Activated naive CD8-positive, alpha-beta T cell treated with anti-CD3 and anti-CD28 coated beads, Interleukin-2, amount 10 ng/mL, durations not matched to agents 7 days and 5 days (primary cell): Measurements from ENCODE around the gene WSB2. TPM values are rescaled to one million over a fixed set of nuclear protein-coding genes. Genes with fewer than 3 reads are reported as not detected.
"Not testable (repeated sequence)": the region's sequence is repeated elsewhere in the genome, so short reads cannot be mapped to it uniquely, and the experiment has no call there.

Experiments
- ATAC-seq: fragments of 150-1000 bp; cut with Tn5 transposase; one replicate; pipeline ENCODE4 v1.10.0; 2021; ENCODE audit warnings: low read depth, moderate library complexity
- POLR2A ChIA-PET: fragments of 350-600 bp; sonication (Branson Sonifier 250); formaldehyde crosslinking; loops from one replicate; lab custom pipeline; 2021; ENCODE audit warnings: antibody characterized with exemption; lab: Charles Lee
- DNase-seq: peaks from one replicate; pipeline ENCODE4 v3.0.0; 2021
- H3K27ac Mint-ChIP-seq: one replicate; pipeline ENCODE4 v1.8.0; 2022; ENCODE audit warnings: mild to moderate bottlenecking, mixed read lengths
- H3K27me3 Mint-ChIP-seq: one replicate; pipeline ENCODE4 v1.8.0; 2022; ENCODE audit warnings: mild to moderate bottlenecking, moderate library complexity, mixed read lengths
- H3K36me3 Mint-ChIP-seq: one replicate; pipeline ENCODE4 v1.8.0; 2021; ENCODE audit warnings: mild to moderate bottlenecking, mixed read lengths
- H3K4me1 Mint-ChIP-seq: one replicate; pipeline ENCODE4 v1.8.0; 2021; ENCODE audit warnings: mixed read lengths
- H3K4me3 Mint-ChIP-seq: one replicate; pipeline ENCODE4 v1.8.0; 2022; ENCODE audit warnings: mild to moderate bottlenecking, moderate library complexity, mixed read lengths
- H3K9me3 Mint-ChIP-seq: one replicate; pipeline ENCODE4 v1.8.0; 2021; ENCODE audit warnings: mixed read lengths
- total RNA-seq, 2 experiments: library from RNA; stranded (reverse); gene quantifications; one replicate each; pipeline ENCODE4 v1.2.3, GENCODE V29; 2021

The WSB2 gene
- total RNA-seq, 2 experiments from 2014 or later, result 48.2 to 50.6 TPM

DNA sequence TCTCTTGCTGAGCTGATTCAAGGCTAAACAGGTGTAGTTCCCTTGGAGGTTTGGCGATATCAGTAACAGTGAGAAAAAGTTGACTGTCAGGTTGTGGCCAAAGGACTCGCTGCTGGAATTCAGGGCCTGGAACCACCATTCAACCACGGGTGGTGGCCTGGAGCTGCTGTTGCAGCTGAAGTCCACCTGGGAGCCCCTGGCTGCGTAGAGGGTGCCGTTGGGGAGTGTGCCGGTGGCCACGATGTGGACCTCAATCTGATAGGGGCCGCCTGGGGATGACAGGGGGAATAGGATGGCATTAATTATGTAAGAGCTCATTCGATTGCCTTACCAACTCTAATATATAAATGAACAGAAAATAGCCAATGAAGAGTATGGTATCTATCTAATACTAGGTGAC is 21.2 kb upstream of the WSB2 start:
- ATAC-seq (no peak), DNase-seq (no peak)
- H3K27ac Mint-ChIP-seq, result no peak overlapping the region
- H3K9me3 Mint-ChIP-seq, result no peaks in the 10 kb centered on the region
- no peaks in the 10 kb centered on the region for H3K4me1 Mint-ChIP-seq
- no peaks in the 10 kb centered on the region for H3K27me3 Mint-ChIP-seq
- POLR2A ChIA-PET, result no interaction called here
- no peak overlapping the region for H3K4me3 Mint-ChIP-seq
- peaks cover 10% of the 10 kb centered on the region for H3K36me3 Mint-ChIP-seq

DNA sequence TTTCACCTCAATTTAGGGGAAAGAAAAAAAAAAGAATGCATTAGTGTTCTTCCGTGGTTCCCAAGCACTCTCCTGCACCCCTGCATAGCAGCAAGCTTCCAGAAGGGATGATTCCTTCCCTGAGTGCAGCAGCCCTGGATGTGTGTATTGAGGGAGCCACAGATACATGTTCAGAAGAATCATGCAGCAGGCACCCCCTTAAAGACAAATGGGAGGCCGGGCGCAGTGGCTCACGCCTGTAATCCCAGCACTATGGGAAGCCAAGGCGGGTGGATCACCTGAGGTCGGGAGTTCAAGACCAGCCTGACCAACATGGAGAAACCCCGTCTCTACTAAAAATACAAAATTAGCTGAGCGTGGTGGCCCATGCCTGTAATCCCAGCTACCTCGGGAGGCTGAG is 20.5 kb upstream of the WSB2 start:
- H3K4me1 Mint-ChIP-seq, H3K27me3 Mint-ChIP-seq, H3K27ac Mint-ChIP-seq, H3K9me3 Mint-ChIP-seq, ATAC-seq, DNase-seq, POLR2A ChIA-PET, H3K4me3 Mint-ChIP-seq: not testable (repeated sequence)
- peaks cover 10% of the 10 kb centered on the region for H3K36me3 Mint-ChIP-seq

DNA sequence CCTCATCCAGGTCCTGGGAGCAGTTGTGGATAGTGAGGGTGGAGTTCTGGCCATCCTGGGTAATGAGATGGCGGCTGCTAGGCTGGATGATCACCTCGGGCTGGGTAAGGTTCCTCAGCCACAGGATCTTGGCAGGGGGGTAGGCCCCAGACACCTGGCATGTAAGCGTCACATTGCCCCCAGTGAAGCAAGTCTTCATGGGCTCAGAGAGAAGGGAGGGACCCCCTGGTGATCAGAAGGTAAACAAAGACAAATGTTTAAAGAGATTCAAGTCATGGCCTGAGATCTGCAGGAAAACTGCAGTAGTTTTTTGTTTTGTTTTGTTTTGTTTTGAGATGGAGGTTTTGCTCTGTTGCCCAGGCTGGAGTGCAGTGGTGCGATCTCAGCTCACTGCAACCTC is 12.8 kb upstream of the WSB2 start:
- POLR2A ChIA-PET, result no interaction called here
- no peak overlapping the region for H3K27ac Mint-ChIP-seq
- H3K36me3 Mint-ChIP-seq, result peaks cover 11% of the 10 kb centered on the region
- DNase-seq (no peak), ATAC-seq (no peak)
- no peaks in the 10 kb centered on the region for H3K4me1 Mint-ChIP-seq
- no peaks in the 10 kb centered on the region for H3K9me3 Mint-ChIP-seq
- no peak overlapping the region for H3K4me3 Mint-ChIP-seq
- H3K27me3 Mint-ChIP-seq, result no peaks in the 10 kb centered on the region

DNA sequence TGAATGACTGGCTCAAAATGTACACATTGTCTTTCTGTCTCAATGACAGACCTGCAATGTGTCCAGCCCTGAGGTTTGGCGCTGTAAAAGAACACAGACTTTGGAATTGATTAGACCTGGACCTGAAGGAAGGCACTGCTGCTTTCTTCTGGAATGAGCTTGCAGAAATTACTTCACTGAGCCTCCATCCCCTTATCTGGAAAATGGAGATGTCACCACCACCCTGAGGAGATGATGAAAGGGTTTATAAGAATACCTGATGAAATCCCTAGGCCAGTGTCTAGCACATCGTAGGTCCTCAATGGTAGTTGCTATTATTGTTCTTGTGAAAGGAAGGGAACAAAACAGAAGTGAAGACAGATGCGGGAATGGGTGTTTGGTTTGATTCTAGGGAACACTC is 9.7 kb upstream of the WSB2 start:
- Mint-ChIP-seq H3K27me3 (no peaks in the 10 kb centered on the region), H3K27ac (no peak overlapping the region), H3K36me3 (peaks cover 11% of the 10 kb centered on the region), H3K9me3 (no peaks in the 10 kb centered on the region), H3K4me1 (peaks cover 20% of the 10 kb centered on the region), H3K4me3 (no peak overlapping the region)
- POLR2A ChIA-PET, result no interaction called here
- DNase-seq (no peak), ATAC-seq (no peak)

DNA sequence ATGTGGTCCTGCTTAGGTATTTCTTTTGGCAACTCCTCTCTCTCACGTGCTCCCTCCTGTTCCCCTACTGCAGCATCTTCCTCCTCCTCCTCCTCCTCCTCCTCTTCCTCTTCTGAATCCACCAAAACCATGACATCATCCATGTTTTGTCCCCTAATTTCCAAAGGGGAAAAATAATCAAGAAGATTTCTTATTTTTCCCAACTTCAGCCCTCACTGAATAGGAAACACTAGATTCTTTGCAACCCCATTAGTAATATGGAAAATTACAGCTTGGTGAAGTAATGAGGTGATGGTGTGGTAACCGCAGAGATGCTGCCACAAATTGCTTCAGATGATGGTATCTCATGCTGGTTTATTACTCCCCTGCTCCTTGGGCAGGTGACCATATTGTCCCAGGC is 7.5 kb upstream of the WSB2 start:
- no peak overlapping the region for H3K27ac Mint-ChIP-seq
- peaks cover 13% of the 10 kb centered on the region for H3K36me3 Mint-ChIP-seq
- peaks cover 40% of the 10 kb centered on the region for H3K4me1 Mint-ChIP-seq
- no peaks in the 10 kb centered on the region for H3K9me3 Mint-ChIP-seq
- no peak for DNase-seq
- H3K4me3 Mint-ChIP-seq, result no peak overlapping the region
- no peaks in the 10 kb centered on the region for H3K27me3 Mint-ChIP-seq
- POLR2A ChIA-PET, result interaction anchor here (0.6 to 1.1 kb wide), 2 partner anchors 17 to 68 kb away, joined by 3 to 5 read pairs; partner anchors contain the start of gene PEBP1
- no peak for ATAC-seq

DNA sequence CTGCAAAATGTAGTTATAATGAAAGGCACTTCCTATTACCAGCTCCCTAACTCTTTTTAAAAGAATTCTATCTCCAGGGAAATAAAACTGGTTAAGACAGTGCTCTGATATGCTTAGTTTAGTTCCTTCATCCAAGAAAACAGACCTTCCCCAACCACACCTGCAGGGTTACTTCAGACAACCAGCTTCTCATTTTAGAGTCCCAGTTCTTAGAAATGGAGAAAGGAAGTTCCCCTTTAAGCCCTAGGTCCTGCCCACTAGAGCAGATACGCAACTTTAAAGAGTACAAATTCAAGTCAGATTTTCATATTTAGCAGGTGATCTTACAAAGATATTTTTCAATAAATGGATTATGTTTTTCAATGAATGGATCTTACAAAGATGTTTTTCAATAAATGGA is 4.4 kb upstream of the WSB2 start:
- H3K27ac Mint-ChIP-seq, result peak overlapping the region; percentile 95

DNA sequence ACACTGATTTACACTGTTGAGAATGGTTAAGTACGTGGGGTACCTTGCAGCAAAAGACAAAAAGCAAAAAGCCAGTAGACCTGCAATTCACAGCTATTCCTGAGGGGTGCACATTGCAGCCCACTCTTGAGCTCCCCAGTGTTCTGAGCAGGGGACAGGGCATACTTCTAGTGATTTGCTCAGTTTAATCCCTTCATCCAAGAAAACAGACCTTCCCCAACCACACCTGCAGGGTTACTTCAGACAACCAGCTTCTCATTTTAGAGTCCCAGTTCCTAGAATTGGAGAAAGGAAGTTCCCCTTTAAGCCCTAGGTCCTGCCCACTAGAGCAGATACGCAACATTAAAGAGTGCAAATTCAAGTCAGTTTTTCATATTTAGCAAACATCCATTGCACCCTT is 3.6 kb upstream of the WSB2 start:
- H3K27ac Mint-ChIP-seq, result peak overlapping the region; percentile 95
- H3K4me3 Mint-ChIP-seq, result peak overlapping the region; percentile 97
- H3K36me3 Mint-ChIP-seq, result peaks cover 10% of the 10 kb centered on the region
- H3K9me3 Mint-ChIP-seq, result no peaks in the 10 kb centered on the region
- DNase-seq (peak; percentile 37), ATAC-seq (peak; percentile 48)
- POLR2A ChIA-PET, result interaction anchor here (0.6 to 1.9 kb wide), 5 partner anchors 14 to 312 kb away, joined by 3 to 12 read pairs (median 9); partner anchors contain the start of genes PEBP1 and SUDS3
- H3K4me1 Mint-ChIP-seq, result peaks cover 52% of the 10 kb centered on the region
- H3K27me3 Mint-ChIP-seq, result no peaks in the 10 kb centered on the region

More for the DNA sequence above, 4.4 kb upstream of the WSB2 start:
- peaks cover 44% of the 10 kb centered on the region for H3K4me1 Mint-ChIP-seq
- POLR2A ChIA-PET, result interaction anchor here (0.7 to 1.9 kb wide), 4 partner anchors 13 to 311 kb away, joined by 3 to 10 read pairs (median 7); partner anchors contain the start of gene SUDS3
- peak; percentile 34 for ATAC-seq
- no peaks in the 10 kb centered on the region for H3K9me3 Mint-ChIP-seq
- peak overlapping the region; percentile 97 for H3K4me3 Mint-ChIP-seq
- DNase-seq, result no peak
- no peaks in the 10 kb centered on the region for H3K27me3 Mint-ChIP-seq
- peaks cover 10% of the 10 kb centered on the region for H3K36me3 Mint-ChIP-seq

DNA sequence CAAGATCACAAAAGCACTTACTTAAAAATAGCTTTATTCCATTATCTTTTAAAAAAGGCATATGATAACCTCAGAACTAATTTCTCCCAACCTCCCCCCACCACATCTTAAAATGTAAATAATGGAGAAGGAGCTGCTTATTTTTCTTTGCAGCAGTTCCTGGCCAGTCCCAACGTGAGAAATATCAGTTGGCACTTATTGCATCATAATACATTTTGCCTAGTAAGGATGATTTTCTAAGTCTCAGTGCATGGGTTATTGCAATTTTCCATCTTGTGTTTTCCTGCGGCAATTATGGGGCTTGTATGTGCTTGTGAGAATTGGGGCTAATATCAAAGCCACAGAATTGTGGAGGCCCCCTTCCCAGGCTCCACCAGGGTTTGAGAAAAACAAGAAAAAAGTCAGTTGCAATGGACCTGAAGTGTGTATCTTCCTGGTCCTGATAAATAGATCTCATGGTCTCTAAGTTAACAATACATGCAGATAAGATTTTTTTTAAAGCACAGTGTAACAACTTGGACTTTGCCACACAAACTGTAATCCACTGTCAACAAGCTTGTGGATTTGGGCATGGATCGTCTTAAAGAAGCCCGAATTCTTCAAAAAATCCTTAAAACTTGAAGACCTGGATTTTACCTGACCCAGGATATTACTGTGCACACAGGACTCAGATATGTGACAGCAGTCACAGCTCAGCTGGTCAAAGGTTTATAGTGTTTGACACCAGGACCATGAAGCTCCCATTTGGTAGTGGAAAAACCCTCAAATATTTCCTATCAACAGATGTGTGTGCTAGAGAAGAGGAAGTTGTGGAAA is 2.8 kb upstream of the WSB2 start:
- Mint-ChIP-seq H3K9me3 (no peaks in the 10 kb centered on the region), H3K27ac (peak overlapping the region; percentile 95), H3K4me1 (peaks cover 60% of the 10 kb centered on the region), H3K4me3 (peak overlapping the region; percentile 97), H3K36me3 (peaks cover 12% of the 10 kb centered on the region), H3K27me3 (no peaks in the 10 kb centered on the region)
- DNase-seq (no peak), ATAC-seq (no peak)
- POLR2A ChIA-PET, result interaction anchor here (0.6 to 1.9 kb wide), 6 partner anchors 13 to 312 kb away, joined by 3 to 12 read pairs (median 6); partner anchors contain the start of genes PEBP1 and SUDS3

DNA sequence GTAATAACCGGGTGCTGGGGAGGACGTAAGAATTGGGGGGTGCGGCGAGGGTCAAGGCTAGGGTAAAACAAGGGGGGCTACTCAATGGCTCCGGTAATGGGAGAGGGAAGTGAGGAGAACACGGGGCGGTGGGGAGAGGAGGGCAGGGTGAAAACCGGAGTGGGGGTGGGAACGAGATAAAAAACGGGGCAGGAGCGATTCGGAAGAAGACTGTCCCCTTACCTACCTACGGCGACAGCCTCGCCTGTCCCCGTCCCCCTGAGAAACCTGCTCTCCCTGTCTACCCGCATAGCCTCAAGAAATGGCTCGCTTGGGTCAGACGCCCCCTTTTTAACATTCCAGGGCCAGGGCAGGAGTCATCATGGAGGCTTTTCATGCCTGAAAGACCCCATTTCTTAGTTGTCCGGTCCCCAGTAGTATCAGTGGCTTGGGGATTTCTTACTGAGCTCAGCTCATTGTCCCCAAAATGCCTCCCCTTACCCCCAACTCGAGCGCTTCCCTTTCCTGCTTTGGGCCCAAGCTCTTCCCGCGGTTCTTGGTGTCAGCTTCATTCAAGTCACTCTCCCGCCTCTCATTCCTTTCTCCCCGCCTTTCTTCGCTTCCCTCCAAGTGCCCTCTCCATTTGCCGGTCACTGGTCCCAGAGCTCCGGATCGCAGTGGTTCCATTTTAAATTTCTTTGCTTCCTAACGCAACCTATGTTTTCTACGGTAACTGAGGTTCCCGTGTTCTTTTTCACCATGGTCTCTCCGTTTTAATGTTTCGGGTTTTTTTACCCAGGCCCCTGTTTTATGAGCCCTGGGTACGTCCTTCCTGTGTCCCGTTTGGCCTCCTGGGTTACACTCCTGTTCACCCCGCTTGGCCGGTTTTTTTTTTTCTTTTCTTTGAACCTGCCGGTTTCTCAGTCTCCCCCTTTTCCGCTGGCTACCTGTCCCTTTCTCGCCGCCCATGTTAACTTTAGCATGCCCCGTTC is 1.2 kb upstream of the WSB2 start:
- H3K27ac Mint-ChIP-seq, result peak overlapping the region; percentile 95
- no peaks in the 10 kb centered on the region for H3K9me3 Mint-ChIP-seq
- H3K36me3 Mint-ChIP-seq, result peaks cover 12% of the 10 kb centered on the region
- DNase-seq (peak; percentile 46), ATAC-seq (peak; percentile 3)
- peak overlapping the region; percentile 97 for H3K4me3 Mint-ChIP-seq
- POLR2A ChIA-PET, result interaction anchor here (1.3 to 2.7 kb wide), 5 partner anchors 45 to 314 kb away, joined by 6 to 14 read pairs (median 9); partner anchors contain the start of genes PEBP1, RFC5, SUDS3 and TAOK3
- no peaks in the 10 kb centered on the region for H3K27me3 Mint-ChIP-seq
- H3K4me1 Mint-ChIP-seq, result peaks cover 52% of the 10 kb centered on the region

DNA sequence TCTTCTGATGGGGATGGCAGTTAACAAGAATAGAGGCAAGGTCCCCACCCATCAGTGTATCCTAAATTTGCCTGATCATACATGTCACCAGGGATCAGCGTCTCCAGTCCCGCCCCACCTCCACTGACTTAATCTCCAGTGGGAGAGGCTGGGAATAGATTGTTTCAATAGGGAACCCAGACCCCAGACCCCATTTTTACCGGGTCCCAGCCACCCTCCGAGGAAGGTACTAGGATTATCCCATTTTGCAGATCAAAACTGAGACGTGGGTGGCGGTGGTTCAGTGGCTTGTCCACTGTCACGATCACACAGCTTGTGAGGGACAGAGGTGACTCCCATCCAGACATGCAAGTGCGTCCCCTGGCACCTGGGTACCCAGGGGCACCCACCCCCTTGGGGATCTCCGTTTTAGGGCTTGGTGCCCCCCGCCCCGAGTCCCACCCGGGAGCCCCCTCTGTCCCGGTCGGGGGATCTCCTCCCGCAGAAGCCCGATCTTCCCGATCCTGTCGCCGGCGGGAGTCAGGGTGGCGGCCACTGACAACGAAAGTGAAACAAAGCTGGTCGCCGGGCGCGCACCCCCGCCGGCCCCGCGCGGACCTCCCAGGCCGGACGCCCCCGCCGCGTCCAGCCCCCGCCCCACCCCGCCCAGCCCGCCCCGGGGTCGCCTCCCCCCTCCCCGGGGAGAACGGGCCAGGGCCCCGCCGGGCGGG is 523 bp downstream of the WSB2 start:
- POLR2A ChIA-PET, result interaction anchor here (1.2 to 2.7 kb wide), 4 partner anchors 44 to 316 kb away, joined by 4 to 14 read pairs (median 11); partner anchors contain the start of genes PEBP1, RFC5, SUDS3 and TAOK3

DNA sequence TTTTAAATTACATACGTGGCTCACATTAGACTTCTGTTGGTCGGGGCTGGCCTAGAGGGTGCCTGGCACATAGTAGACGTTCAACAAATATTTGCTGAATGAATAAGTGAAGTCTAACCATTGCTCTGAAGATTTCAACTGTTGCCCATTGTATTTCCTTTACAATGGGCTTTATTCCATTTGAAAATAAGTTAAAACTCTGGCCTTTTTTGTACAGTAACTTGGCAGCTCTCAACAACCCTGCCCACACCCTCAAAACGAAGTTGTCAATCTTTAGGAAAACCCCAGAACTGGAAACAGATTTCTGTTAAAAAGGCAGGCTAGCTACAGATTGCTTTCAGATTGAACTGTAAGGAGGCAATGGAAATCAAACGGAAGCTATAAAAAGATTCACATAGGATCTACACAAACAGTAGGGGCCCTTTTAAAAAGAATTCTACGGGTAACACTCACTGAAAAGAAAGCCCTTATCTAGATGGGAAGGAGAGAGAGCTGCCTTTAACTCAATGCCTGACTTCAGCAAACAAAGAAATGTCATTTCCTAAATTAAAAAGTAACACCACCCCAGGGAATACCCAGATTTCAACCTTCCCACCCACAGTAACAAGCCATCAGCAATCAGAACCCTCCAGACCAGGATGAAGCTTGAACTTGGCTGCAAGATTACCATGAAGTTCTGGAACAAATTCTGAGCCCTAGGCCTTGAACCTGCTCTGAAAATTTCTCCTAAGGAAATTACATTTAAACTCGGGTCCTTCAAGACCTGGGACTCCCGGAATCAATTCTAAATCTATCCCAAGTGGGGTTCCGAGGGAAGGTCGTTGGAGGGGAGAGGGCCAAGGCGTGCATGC is 1.4 kb downstream of the WSB2 start:
- Mint-ChIP-seq H3K27me3 (no peaks in the 10 kb centered on the region), H3K27ac (peak overlapping the region; percentile 85), H3K36me3 (peaks cover 6% of the 10 kb centered on the region), H3K9me3 (no peaks in the 10 kb centered on the region), H3K4me3 (peak overlapping the region; percentile 86), H3K4me1 (peaks cover 40% of the 10 kb centered on the region)
- DNase-seq, result no peak
- POLR2A ChIA-PET, result interaction anchor here (0.6 to 2.7 kb wide), 3 partner anchors 16 to 76 kb away, joined by 4 to 13 read pairs (median 4); partner anchors contain the start of genes PEBP1 and RFC5
- no peak for ATAC-seq

More for the DNA sequence above, 523 bp downstream of the WSB2 start:
- Mint-ChIP-seq H3K4me3 (peak overlapping the region; percentile 86), H3K9me3 (no peaks in the 10 kb centered on the region), H3K4me1 (peaks cover 45% of the 10 kb centered on the region), H3K27me3 (no peaks in the 10 kb centered on the region), H3K27ac (peak overlapping the region; percentile 85), H3K36me3 (peaks cover 4% of the 10 kb centered on the region)
- ATAC-seq (peak; percentile 13), DNase-seq (peak; percentile 66)
